Measurements from ENCODE around the gene TIMMDC1.

- TF ChIP-seq CTCF (IDR thresholded peaks at IDR 0.05 in 8 of 11, conservative IDR thresholded peaks at IDR 0.05 in 3 of 11) (no peak), POLR2A (IDR thresholded peaks at IDR 0.05) (no peak), POLR2AphosphoS5 (IDR thresholded peaks at IDR 0.05) (no peak)
These were observed 43.9 kb downstream of the TIMMDC1 start for GRCh38 chr3:119542168-119542767.

Data from spleen (tissue), 7 donors.